ENCODE results near the gene CNN1. TPM values are rescaled to one million over a fixed set of nuclear protein-coding genes. Genes with fewer than 3 reads are reported as not detected.

Gene CNN1
- total and polyA plus RNA-seq, 9 of the 15 experiments (the other 6 are each of a cell fraction or from before 2014, with no cell fraction given): 0.23 to 10.6 (median 5.2) TPM

DNA sequence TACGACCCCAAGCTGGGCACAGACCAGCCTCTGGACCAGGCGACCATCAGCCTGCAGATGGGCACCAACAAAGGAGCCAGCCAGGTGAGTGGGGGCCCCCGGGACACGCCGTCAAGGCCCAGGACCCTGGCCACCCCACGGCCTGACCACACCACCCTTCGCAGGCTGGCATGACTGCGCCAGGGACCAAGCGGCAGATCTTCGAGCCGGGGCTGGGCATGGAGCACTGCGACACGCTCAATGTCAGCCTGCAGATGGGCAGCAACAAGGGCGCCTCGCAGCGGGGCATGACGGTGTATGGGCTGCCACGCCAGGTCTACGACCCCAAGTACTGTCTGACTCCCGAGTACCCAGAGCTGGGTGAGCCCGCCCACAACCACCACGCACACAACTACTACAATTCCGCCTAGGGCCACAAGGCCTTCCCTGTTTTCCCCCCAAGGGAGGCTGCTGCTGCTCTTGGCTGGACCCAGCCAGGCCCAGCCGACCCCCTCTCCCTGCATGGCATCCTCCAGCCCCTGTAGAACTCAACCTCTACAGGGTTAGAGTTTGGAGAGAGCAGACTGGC is 10.8 kb downstream of the CNN1 start:
- TF ChIP-seq HNRNPL (IDR thresholded peaks at IDR 0.05; ENCODE audit: low read depth, low read length): 0 out of 2 replicates have a peak, but pooled peaks have one; percentile 23
- no peak for TF ChIP-seq CBFB (CRISPR knock-in tag; IDR thresholded peaks at IDR 0.05)
- Histone ChIP-seq H3K36me3 (ENCODE audit: control insufficient read depth, insufficient read depth, low read length) (peaks cover 28% of the 10 kb centered on the region; the same call in 1 of the 3 replicates), H3K4me2 (ENCODE audit: insufficient read depth, low read length) (no peak overlapping the region), H4K20me1 (replicated peaks; ENCODE audit: control insufficient read depth, insufficient read depth, low read length) (no peaks in the 10 kb centered on the region), H3K27me3 (ENCODE audit: control insufficient read depth in 2 of 2, insufficient read depth in 2 of 2, low read length in 2 of 2) (no peaks in the 10 kb centered on the region), H3K79me2 (ENCODE audit: control insufficient read depth, insufficient read depth, low read length) (no peaks in the 10 kb centered on the region), H3K9ac (ENCODE audit: insufficient read depth in 1 of 2, low read depth in 2 of 2, low read length in 2 of 2) (no peak overlapping the region), H3K9me1 (ENCODE audit: control insufficient read depth, insufficient read depth, low read length) (peaks cover 3% of the 10 kb centered on the region), H3K27ac (ENCODE audit: extremely low read depth, low read depth, low read length) (no peak overlapping the region), H3K4me3 (no peak overlapping the region), H3K9me3 (replicated peaks; ENCODE audit: control insufficient read depth, insufficient read depth, low read depth, low read length) (no peaks in the 10 kb centered on the region), H3K4me1 (replicated peaks in 1 of 2; ENCODE audit: control insufficient read depth in 2 of 2, insufficient read depth in 2 of 2, low read length in 2 of 2) (peaks cover 0 to 31% of the 10 kb centered on the region in 2 experiments; a peak in 2 of 5 replicates), H2AFZ (ENCODE audit: low read depth, low read length) (no peak overlapping the region)
- BruUV-seq (replicated peaks): no TSS peak
- ChIA-PET POLR2A (interaction anchor here (0.6 to 0.8 kb wide), 2 partner anchors 9 to 44 kb away, joined by 3 to 4 read pairs; partner anchors contain the start of genes ELOF1 and ZNF653), CTCF (ENCODE audit: low intra/inter-chr PET ratio) (no interaction called here)
- ATAC-seq (no peak), DNase-seq (ENCODE audit: extremely low read depth in 1 of 4, low spot score in 3 of 4) (no peak), FAIRE-seq (no peak)
- 82% methylated on average over 21 of the region's 24 CpGs for WGBS (ENCODE audit: insufficient coverage, low coverage, missing lambda C conversion rate)
- in situ Hi-C loops (cut with MboI): no loop called here
- intact Hi-C loops (cut with micrococcal nuclease): no loop called here

- intact Hi-C loops (cut with micrococcal nuclease): no loop called here
- TF ChIP-seq, protein P1, sequence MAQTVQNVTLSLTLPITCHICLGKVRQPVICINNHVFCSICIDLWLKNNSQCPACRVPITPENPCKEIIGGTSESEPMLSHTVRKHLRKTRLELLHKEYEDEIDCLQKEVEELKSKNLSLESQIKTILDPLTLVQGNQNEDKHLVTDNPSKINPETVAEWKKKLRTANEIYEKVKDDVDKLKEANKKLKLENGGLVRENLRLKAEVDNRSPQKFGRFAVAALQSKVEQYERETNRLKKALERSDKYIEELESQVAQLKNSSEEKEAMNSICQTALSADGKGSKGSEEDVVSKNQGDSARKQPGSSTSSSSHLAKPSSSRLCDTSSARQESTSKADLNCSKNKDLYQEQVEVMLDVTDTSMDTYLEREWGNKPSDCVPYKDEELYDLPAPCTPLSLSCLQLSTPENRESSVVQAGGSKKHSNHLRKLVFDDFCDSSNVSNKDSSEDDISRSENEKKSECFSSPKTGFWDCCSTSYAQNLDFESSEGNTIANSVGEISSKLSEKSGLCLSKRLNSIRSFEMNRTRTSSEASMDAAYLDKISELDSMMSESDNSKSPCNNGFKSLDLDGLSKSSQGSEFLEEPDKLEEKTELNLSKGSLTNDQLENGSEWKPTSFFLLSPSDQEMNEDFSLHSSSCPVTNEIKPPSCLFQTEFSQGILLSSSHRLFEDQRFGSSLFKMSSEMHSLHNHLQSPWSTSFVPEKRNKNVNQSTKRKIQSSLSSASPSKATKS (CRISPR knock-in tag; IDR thresholded peaks at IDR 0.05): no peak
- TF ChIP-seq MAX (CRISPR knock-in tag; IDR thresholded peaks at IDR 0.05) (0 out of 2 replicates have a peak, but pooled peaks have one; percentile 21), PKNOX1 (IDR thresholded peaks at IDR 0.05) (no peak), SUPT5H (IDR thresholded peaks at IDR 0.05) (peak; percentile 42; the same call in 1 of the 2 replicates)
- Histone ChIP-seq H3K4me3 (no peak overlapping the region), H3K9ac (ENCODE audit: insufficient read depth in 1 of 2, low read depth in 2 of 2, low read length in 2 of 2) (no peak overlapping the region), H3K4me1 (replicated peaks in 1 of 2; ENCODE audit: control insufficient read depth in 2 of 2, insufficient read depth in 2 of 2, low read length in 2 of 2) (peaks cover 0 to 31% of the 10 kb centered on the region in 2 experiments; a peak in 2 of 5 replicates), H3K4me2 (ENCODE audit: insufficient read depth, low read length) (no peak overlapping the region), H2AFZ (ENCODE audit: low read depth, low read length) (no peak overlapping the region), H3K79me2 (ENCODE audit: control insufficient read depth, insufficient read depth, low read length) (peaks cover 2% of the 10 kb centered on the region; the same call in 2 of the 3 replicates), H4K20me1 (replicated peaks; ENCODE audit: control insufficient read depth, insufficient read depth, low read length) (0 out of 2 replicates have a peak, but pooled peaks cover 2% of the 10 kb centered on the region), H3K9me3 (replicated peaks; ENCODE audit: control insufficient read depth, insufficient read depth, low read depth, low read length) (no peaks in the 10 kb centered on the region), H3K27me3 (ENCODE audit: control insufficient read depth in 2 of 2, insufficient read depth in 2 of 2, low read length in 2 of 2) (no peaks in the 10 kb centered on the region), H3K36me3 (ENCODE audit: control insufficient read depth, insufficient read depth, low read length) (peaks cover 33% of the 10 kb centered on the region; the same call in 1 of the 3 replicates), H3K9me1 (ENCODE audit: control insufficient read depth, insufficient read depth, low read length) (peaks cover 3% of the 10 kb centered on the region), H3K27ac (ENCODE audit: extremely low read depth, low read depth, low read length) (no peak overlapping the region)
- in situ Hi-C loops (cut with MboI): no loop called here
- no peak for DNase-seq (ENCODE audit: extremely low read depth in 1 of 4, low spot score in 3 of 4)
- WGBS (ENCODE audit: insufficient coverage, low coverage, missing lambda C conversion rate): 76% methylated on average over 8 of the region's 8 CpGs
- ChIA-PET CTCF (ENCODE audit: low intra/inter-chr PET ratio) (no interaction called here), POLR2A (interaction anchor here (0.6 to 0.8 kb wide), 4 partner anchors 8 to 609 kb away, joined by 3 to 4 read pairs (median 3); partner anchors contain the start of genes ELOF1 and SWSAP1)
- no peak for FAIRE-seq
- no peak for ATAC-seq
- no TSS peak for BruUV-seq (replicated peaks)
Observed at GRCh38 chr19:11550265-11550664, 11.6 kb downstream of the CNN1 start.
